Cardiac fibroblast (primary cell): ENCODE data around the gene DEDD2.

Source experiments
- DNase-seq, 2 donors: peaks; one replicate each; pipeline versions ENCODE4 v3.0.0 to v3.0.0-alpha.2; 2010; ENCODE audit warnings: low read depth in 2 of 2
- H3K4me3 ChIP-seq, 2 donors: replicated peaks in 1 of 2; 1 replicate in 1 of 2; 2 replicates in 1 of 2; pipeline ENCODE4 v1.5.1; 2011; ENCODE audit warnings: low read depth in 2 of 2, low read length in 2 of 2, mild to moderate bottlenecking in 2 of 2, moderate library complexity in 1 of 2
- CTCF ChIP-seq: IDR thresholded peaks from one replicate; pipeline ENCODE4 v1.5.1; 2011; ENCODE audit warnings: low read depth, mild to moderate bottlenecking, low read length, inconsistent platforms

The DEDD2 gene

GRCh38 chr19:42220751-42221097 is 3.2 kb upstream of the DEDD2 start:
- H3K4me3 ChIP-seq: peak overlapping the region; percentile 96 to 99
- TF ChIP-seq CTCF: no peak
- no peak for DNase-seq

GRCh38 chr19:42219812-42220750 is 2.6 kb upstream of the DEDD2 start, which contains the start of gene ZNF526:
Gene ZNF526, plus strand, starts transcription at chr19:42220312. Its CDS starts 4,092 bp downstream, at chr19:42224404.
- H3K4me3 ChIP-seq: peak within 1 kb of the TSS; percentile 96 to 99
- no peak for TF ChIP-seq CTCF
- DNase-seq: peak; percentile 97 to 98

- H3K4me3 ChIP-seq: peak overlapping the region; percentile 94 to 97
- peak in 1 of 2 donors; percentile 40 for DNase-seq
- TF ChIP-seq CTCF: no peak
These were observed 591 bp downstream of the DEDD2 start for GRCh38 chr19:42216653-42217519.

- TF ChIP-seq CTCF: no peak
- H3K4me3 ChIP-seq: no peak overlapping the region
- DNase-seq: no peak
These were observed 2.5 kb downstream of the DEDD2 start for GRCh38 chr19:42214810-42215485.

- no peak overlapping the region for H3K4me3 ChIP-seq
- no peak for DNase-seq
- TF ChIP-seq CTCF: no peak
These were observed 4.6 kb downstream of the DEDD2 start for GRCh38 chr19:42212886-42213285.

- DNase-seq: no peak
- H3K4me3 ChIP-seq: no peak overlapping the region
- TF ChIP-seq CTCF: no peak
These were observed 8.9 kb downstream of the DEDD2 start for GRCh38 chr19:42208612-42209011.
